ENCODE results near the gene CRIP2.
A peak's percentile ranks its signal among the peaks of the same experiment; 100 is the strongest.

Gene CRIP2

DNA sequence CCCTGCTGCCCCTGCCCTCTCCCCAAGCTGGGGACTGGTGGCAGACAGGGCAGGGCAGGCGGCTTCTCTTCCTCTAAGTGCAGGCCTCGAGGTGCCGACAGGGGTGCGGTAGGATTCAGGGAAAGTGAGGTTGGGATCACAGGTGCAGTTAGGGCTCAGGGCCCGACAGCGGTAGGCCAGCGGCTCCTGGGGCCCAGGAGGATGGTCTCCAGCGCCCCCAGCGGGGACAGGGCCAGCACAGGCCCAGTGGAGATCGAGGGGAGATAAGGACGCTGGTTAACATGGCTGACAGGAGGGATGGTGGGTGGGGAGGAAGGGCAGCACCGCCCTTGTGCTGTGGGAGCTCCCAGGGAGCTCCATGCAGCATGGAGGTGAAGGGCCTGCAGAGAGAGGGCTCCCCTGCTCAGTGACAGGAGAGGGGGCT lies 11.1 kb downstream of the CRIP2 start:
- peaks cover 50% of the 10 kb centered on the region for H3K4me1 ChIP-seq (ENCODE audit: insufficient read depth, low read length, severe bottlenecking)
- H3K79me2 ChIP-seq (ENCODE audit: insufficient read depth, low read length), result no peaks in the 10 kb centered on the region
- H2AFZ ChIP-seq (ENCODE audit: low read length), result no peak overlapping the region
- H3K27ac ChIP-seq (ENCODE audit: low read depth, low read length, poor library complexity, severe bottlenecking), result no peak overlapping the region
- peaks cover 19% of the 10 kb centered on the region for H3K27me3 ChIP-seq (ENCODE audit: insufficient read depth, low read length)
- H3K4me2 ChIP-seq (ENCODE audit: low read length), result no peak overlapping the region
- H3K9me3 ChIP-seq (ENCODE audit: low read length), result no peaks in the 10 kb centered on the region
- TF ChIP-seq EZH2 (IDR thresholded peaks at IDR 0.05; ENCODE audit: borderline replicate concordance, low read length) (no peak), CTCF (IDR thresholded peaks at IDR 0.05; ENCODE audit: low read length) (peak; percentile 29; the same call in 1 of the 2 replicates)
- H3K9me2 ChIP-seq (ENCODE audit: low read depth, low read length), result no peaks in the 10 kb centered on the region
- H3K4me3 ChIP-seq (ENCODE audit: low read depth, low read length, poor library complexity, severe bottlenecking), result no peak overlapping the region
- H3K9ac ChIP-seq (ENCODE audit: low read length), result no peak overlapping the region
- H4K20me1 ChIP-seq (ENCODE audit: insufficient read depth, low read length), result no peaks in the 10 kb centered on the region
- H3F3A ChIP-seq (ENCODE audit: insufficient read depth, low read length), result no peaks in the 10 kb centered on the region
- H3K36me3 ChIP-seq (ENCODE audit: insufficient read depth, low read length), result no peaks in the 10 kb centered on the region

DNA sequence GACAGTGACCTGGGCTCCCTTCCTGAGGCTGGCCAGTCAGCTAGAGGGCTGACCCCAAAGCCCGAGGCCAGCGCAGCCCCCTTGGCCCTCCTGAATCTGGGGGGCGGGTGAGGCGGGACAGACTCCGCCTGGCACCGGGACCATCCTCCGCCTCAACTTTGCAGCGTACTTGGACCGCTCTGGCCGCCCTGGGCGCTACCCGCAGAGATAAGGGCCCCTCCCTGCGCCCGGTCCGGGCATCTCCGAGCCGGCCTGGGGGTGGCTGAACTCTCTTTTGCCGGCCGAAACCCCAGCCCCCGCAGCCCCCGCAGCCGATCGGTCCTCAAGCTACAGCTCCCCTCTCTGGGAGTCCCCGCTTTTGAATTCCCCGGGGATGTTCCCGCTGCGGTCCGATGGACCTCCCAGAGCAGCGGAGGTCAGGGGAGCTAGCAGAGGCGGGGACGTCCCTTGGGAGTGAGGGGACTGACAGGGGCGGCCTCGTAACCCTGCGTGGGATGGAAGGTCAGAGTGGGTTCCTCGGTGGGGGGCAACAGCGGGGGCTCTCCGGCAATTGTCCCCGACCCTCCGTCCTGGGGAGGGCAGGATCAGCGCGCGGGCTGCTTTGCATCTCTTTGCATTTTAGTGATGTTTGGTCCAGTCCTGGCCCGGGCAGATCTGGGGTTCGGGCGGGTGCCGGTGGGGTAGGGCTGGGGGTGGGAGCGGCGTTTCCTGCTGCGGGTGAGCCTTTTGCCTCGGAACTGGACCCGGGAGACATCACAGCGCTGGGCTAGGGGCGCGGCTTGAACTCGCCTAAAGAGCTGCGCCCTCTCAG lies 11.7 kb downstream of the CRIP2 start, which contains the start of gene CRIP1:
Gene CRIP1 (plus strand): TSS at position 724 of the 811 bp plus-strand sequence. CDS start 374 bp downstream, outside the sequence.
- peak within 1 kb of the TSS; percentile 82 for H3K4me2 ChIP-seq (ENCODE audit: low read length)
- H3F3A ChIP-seq (ENCODE audit: insufficient read depth, low read length), result no peaks in the 10 kb centered on the region
- no peak for TF ChIP-seq EZH2 (IDR thresholded peaks at IDR 0.05; ENCODE audit: borderline replicate concordance, low read length)
- no peak for TF ChIP-seq CTCF (IDR thresholded peaks at IDR 0.05; ENCODE audit: low read length)
- H3K27me3 ChIP-seq (ENCODE audit: insufficient read depth, low read length), result peaks cover 19% of the 10 kb centered on the region
- H4K20me1 ChIP-seq (ENCODE audit: insufficient read depth, low read length), result no peaks in the 10 kb centered on the region
- H3K9me2 ChIP-seq (ENCODE audit: low read depth, low read length), result no peaks in the 10 kb centered on the region
- no peaks in the 10 kb centered on the region for H3K9me3 ChIP-seq (ENCODE audit: low read length)
- no peak within 1 kb of the TSS for H2AFZ ChIP-seq (ENCODE audit: low read length)
- no peaks in the 10 kb centered on the region for H3K79me2 ChIP-seq (ENCODE audit: insufficient read depth, low read length)
- no peak within 1 kb of the TSS for H3K27ac ChIP-seq (ENCODE audit: low read depth, low read length, poor library complexity, severe bottlenecking)
- peak within 1 kb of the TSS; percentile 61 for H3K9ac ChIP-seq (ENCODE audit: low read length)
- peak within 1 kb of the TSS; percentile 59 for H3K4me3 ChIP-seq (ENCODE audit: low read depth, low read length, poor library complexity, severe bottlenecking)
- H3K36me3 ChIP-seq (ENCODE audit: insufficient read depth, low read length), result no peaks in the 10 kb centered on the region
- peaks cover 45% of the 10 kb centered on the region for H3K4me1 ChIP-seq (ENCODE audit: insufficient read depth, low read length, severe bottlenecking)

- Histone ChIP-seq H3K9ac (ENCODE audit: low read length) (peak overlapping the region; percentile 61), H3F3A (ENCODE audit: insufficient read depth, low read length) (no peaks in the 10 kb centered on the region), H3K9me3 (ENCODE audit: low read length) (no peaks in the 10 kb centered on the region), H4K20me1 (ENCODE audit: insufficient read depth, low read length) (no peaks in the 10 kb centered on the region), H3K27ac (ENCODE audit: low read depth, low read length, poor library complexity, severe bottlenecking) (no peak overlapping the region), H3K79me2 (ENCODE audit: insufficient read depth, low read length) (no peaks in the 10 kb centered on the region), H3K9me2 (ENCODE audit: low read depth, low read length) (no peaks in the 10 kb centered on the region), H3K4me3 (ENCODE audit: low read depth, low read length, poor library complexity, severe bottlenecking) (peak overlapping the region; percentile 59), H3K4me2 (ENCODE audit: low read length) (peak overlapping the region; percentile 82), H3K36me3 (ENCODE audit: insufficient read depth, low read length) (no peaks in the 10 kb centered on the region), H2AFZ (ENCODE audit: low read length) (no peak overlapping the region), H3K27me3 (ENCODE audit: insufficient read depth, low read length) (peaks cover 19% of the 10 kb centered on the region), H3K4me1 (ENCODE audit: insufficient read depth, low read length, severe bottlenecking) (peaks cover 43% of the 10 kb centered on the region)
- no peak for TF ChIP-seq EZH2 (IDR thresholded peaks at IDR 0.05; ENCODE audit: borderline replicate concordance, low read length)
- no peak for TF ChIP-seq CTCF (IDR thresholded peaks at IDR 0.05; ENCODE audit: low read length)
These were observed 12.4 kb downstream of the CRIP2 start for GRCh38 chr14:105486974-105487448.
